ENCODE measurements around the gene MYO5A. TPM values are rescaled to one million over a fixed set of nuclear protein-coding genes. Genes with fewer than 3 reads are reported as not detected.

Gene MYO5A
- total RNA-seq, 1 experiment from 2014 or later: 17.6 TPM

DNA sequence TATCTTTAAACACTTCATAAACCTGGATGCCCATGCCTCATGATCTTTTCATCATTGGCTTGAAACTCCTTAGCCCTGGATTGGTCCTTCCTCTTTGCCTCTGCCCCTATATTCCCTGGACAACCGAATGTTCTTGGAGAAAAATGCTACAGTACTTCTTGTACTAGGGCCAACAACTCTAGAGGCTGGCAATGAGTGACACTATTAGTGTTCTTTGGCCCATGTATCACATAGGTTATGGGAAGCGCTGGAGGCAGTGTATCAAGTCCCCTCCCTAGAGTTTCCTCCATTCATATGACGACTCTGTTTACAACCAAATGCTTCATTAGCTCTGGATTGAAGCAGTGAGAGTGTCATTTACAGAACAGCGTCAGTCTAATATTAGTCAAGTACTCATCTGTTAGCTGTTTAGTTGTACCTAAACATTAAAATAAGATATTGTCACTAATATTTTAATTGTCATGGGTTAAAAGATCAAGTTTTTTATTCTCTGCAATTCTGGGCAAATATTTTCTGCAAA lies 166.6 kb downstream of the MYO5A start:
- Histone ChIP-seq H3K27me3 (ENCODE audit: insufficient read depth, low read length) (no peaks in the 10 kb centered on the region), H3K9ac (ENCODE audit: low read length) (no peak overlapping the region), H3K4me2 (ENCODE audit: low read length) (no peak overlapping the region), H3K4me1 (ENCODE audit: control insufficient read depth in 1 of 2, insufficient read depth in 2 of 2, low read length in 2 of 2) (no peaks in the 10 kb centered on the region; a peak in 1 of 4 replicates), H3K4me3 (replicated peaks in 1 of 2; ENCODE audit: low read depth in 1 of 2, low read length in 2 of 2) (no peak overlapping the region), H2AFZ (ENCODE audit: low read depth, low read length, poor library complexity, severe bottlenecking) (no peak overlapping the region), H4K20me1 (ENCODE audit: insufficient read depth) (no peaks in the 10 kb centered on the region), H3K79me2 (ENCODE audit: insufficient read depth, low read length) (no peaks in the 10 kb centered on the region), H3K9me2 (ENCODE audit: insufficient read depth) (no peaks in the 10 kb centered on the region), H3K27ac (ENCODE audit: low read depth, low read length) (no peak overlapping the region), H3K36me3 (ENCODE audit: control insufficient read depth in 1 of 2, insufficient read depth in 2 of 2, low read length in 2 of 2) (no peaks in the 10 kb centered on the region; a peak in 1 of 4 replicates), H3K9me3 (ENCODE audit: control insufficient read depth in 1 of 2, insufficient read depth in 1 of 2, low read depth in 1 of 2, low read length in 2 of 2) (no peaks in the 10 kb centered on the region)
- CTCF ChIA-PET: no interaction called here
- TF ChIP-seq, protein P1, sequence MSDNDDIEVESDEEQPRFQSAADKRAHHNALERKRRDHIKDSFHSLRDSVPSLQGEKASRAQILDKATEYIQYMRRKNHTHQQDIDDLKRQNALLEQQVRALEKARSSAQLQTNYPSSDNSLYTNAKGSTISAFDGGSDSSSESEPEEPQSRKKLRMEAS (IDR thresholded peaks at IDR 0.05): no peak
- no peak for TF ChIP-seq POLR2AphosphoS5 (IDR thresholded peaks at IDR 0.05; ENCODE audit: low read depth, low read length)
- TF ChIP-seq CEBPB (IDR thresholded peaks at IDR 0.05; ENCODE audit: low read depth): no peak
- no peak for TF ChIP-seq EZH2 (IDR thresholded peaks at IDR 0.05)
- TF ChIP-seq, protein P2, sequence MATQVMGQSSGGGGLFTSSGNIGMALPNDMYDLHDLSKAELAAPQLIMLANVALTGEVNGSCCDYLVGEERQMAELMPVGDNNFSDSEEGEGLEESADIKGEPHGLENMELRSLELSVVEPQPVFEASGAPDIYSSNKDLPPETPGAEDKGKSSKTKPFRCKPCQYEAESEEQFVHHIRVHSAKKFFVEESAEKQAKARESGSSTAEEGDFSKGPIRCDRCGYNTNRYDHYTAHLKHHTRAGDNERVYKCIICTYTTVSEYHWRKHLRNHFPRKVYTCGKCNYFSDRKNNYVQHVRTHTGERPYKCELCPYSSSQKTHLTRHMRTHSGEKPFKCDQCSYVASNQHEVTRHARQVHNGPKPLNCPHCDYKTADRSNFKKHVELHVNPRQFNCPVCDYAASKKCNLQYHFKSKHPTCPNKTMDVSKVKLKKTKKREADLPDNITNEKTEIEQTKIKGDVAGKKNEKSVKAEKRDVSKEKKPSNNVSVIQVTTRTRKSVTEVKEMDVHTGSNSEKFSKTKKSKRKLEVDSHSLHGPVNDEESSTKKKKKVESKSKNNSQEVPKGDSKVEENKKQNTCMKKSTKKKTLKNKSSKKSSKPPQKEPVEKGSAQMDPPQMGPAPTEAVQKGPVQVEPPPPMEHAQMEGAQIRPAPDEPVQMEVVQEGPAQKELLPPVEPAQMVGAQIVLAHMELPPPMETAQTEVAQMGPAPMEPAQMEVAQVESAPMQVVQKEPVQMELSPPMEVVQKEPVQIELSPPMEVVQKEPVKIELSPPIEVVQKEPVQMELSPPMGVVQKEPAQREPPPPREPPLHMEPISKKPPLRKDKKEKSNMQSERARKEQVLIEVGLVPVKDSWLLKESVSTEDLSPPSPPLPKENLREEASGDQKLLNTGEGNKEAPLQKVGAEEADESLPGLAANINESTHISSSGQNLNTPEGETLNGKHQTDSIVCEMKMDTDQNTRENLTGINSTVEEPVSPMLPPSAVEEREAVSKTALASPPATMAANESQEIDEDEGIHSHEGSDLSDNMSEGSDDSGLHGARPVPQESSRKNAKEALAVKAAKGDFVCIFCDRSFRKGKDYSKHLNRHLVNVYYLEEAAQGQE (IDR thresholded peaks at IDR 0.05; ENCODE audit: low read depth): no peak
- TF ChIP-seq ZFX (IDR thresholded peaks at IDR 0.05): no peak
- TF ChIP-seq FOSL1 (IDR thresholded peaks at IDR 0.05; ENCODE audit: low read depth): no peak
- TF ChIP-seq POLR2A (IDR thresholded peaks at IDR 0.05; ENCODE audit: borderline replicate concordance, extremely low read depth, insufficient read depth, insufficient read length): no peak
- TF ChIP-seq EZH2phosphoT487 (IDR thresholded peaks at IDR 0.05; ENCODE audit: borderline replicate concordance): no peak
- TF ChIP-seq, protein P3, sequence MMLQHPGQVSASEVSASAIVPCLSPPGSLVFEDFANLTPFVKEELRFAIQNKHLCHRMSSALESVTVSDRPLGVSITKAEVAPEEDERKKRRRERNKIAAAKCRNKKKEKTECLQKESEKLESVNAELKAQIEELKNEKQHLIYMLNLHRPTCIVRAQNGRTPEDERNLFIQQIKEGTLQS (IDR thresholded peaks at IDR 0.05): no peak
- RAD21 ChIA-PET (ENCODE audit: low non-redundant PET in 1 of 2, low total read pairs in 2 of 2, uncharacterized antibody in 2 of 2, unreplicated experiment in 2 of 2): no interaction called here
- no peak for ATAC-seq
- DNase-seq (ENCODE audit: low read depth, low spot score): no peak
- intact Hi-C loops (cut with micrococcal nuclease): no loop called here
- no TSS peak for BruUV-seq (replicated peaks)
- POLR2A ChIA-PET: no interaction called here

Data from HCT116 (cell line).